ENCODE measurements around the gene NT5C.

NT5C gene

GRCh38 chr17:75088465-75089417 is 42.8 kb downstream of the NT5C start:
- H3K36me3 ChIP-seq (replicated peaks) = 0 out of 2 replicates have a peak, but pooled peaks cover 2% of the 10 kb centered on the region
- in situ Hi-C loops (cut with MboI; ENCODE audit: low sequenced_read_pairs) = no loop called here
- no peak for DNase-seq (ENCODE audit: low spot score in 2 of 2)
- H3K4me3 ChIP-seq = peak overlapping the region; percentile 62
- H3K27me3 ChIP-seq (ENCODE audit: low read depth) = no peaks in the 10 kb centered on the region
- peaks cover 37% of the 10 kb centered on the region for H3K4me1 ChIP-seq
- no peaks in the 10 kb centered on the region for H3K9me3 ChIP-seq

GRCh38 chr17:75087558-75088453 is 43.7 kb downstream of the NT5C start, which contains the start of gene SLC16A5:
SLC16A5 (plus strand) TSS chr17:75087954; CDS start chr17:75093637, 5,683 bp downstream.
- peak; percentile 84 to 95 for DNase-seq (ENCODE audit: low spot score in 2 of 2)
- H3K4me1 ChIP-seq = peaks cover 32% of the 10 kb centered on the region
- in situ Hi-C loops (cut with MboI; ENCODE audit: low sequenced_read_pairs) = no loop called here
- H3K9me3 ChIP-seq = no peaks in the 10 kb centered on the region
- no peaks in the 10 kb centered on the region for H3K27me3 ChIP-seq (ENCODE audit: low read depth)
- peak within 1 kb of the TSS; percentile 62 for H3K4me3 ChIP-seq
- H3K36me3 ChIP-seq (replicated peaks) = 0 out of 2 replicates have a peak, but pooled peaks cover 2% of the 10 kb centered on the region

GRCh38 chr17:75087182-75087557 is 44.4 kb downstream of the NT5C start:
- in situ Hi-C loops (cut with MboI; ENCODE audit: low sequenced_read_pairs) = no loop called here
- Histone ChIP-seq H3K36me3 (replicated peaks) (0 out of 2 replicates have a peak, but pooled peaks cover 2% of the 10 kb centered on the region), H3K9me3 (no peaks in the 10 kb centered on the region), H3K4me3 (peak overlapping the region; percentile 62), H3K4me1 (peaks cover 27% of the 10 kb centered on the region), H3K27me3 (ENCODE audit: low read depth) (no peaks in the 10 kb centered on the region)
- DNase-seq (ENCODE audit: low spot score in 2 of 2) = no peak

- 0 out of 2 replicates have a peak, but pooled peaks cover 2% of the 10 kb centered on the region for H3K36me3 ChIP-seq (replicated peaks)
- DNase-seq (ENCODE audit: low spot score in 2 of 2) = no peak
- H3K4me1 ChIP-seq = peaks cover 24% of the 10 kb centered on the region
- in situ Hi-C loops (cut with MboI; ENCODE audit: low sequenced_read_pairs) = no loop called here
- no peaks in the 10 kb centered on the region for H3K9me3 ChIP-seq
- no peak overlapping the region for H3K4me3 ChIP-seq
- no peaks in the 10 kb centered on the region for H3K27me3 ChIP-seq (ENCODE audit: low read depth)
Observed at GRCh38 chr17:75086496-75087181, 44.9 kb downstream of the NT5C start.

GRCh38 chr17:75084039-75084660 is 47.4 kb downstream of the NT5C start:
- no peaks in the 10 kb centered on the region for H3K9me3 ChIP-seq
- in situ Hi-C loops (cut with MboI; ENCODE audit: low sequenced_read_pairs) = no loop called here
- peaks cover 17% of the 10 kb centered on the region for H3K4me1 ChIP-seq
- no peaks in the 10 kb centered on the region for H3K27me3 ChIP-seq (ENCODE audit: low read depth)
- no peak for DNase-seq (ENCODE audit: low spot score in 2 of 2)
- H3K36me3 ChIP-seq (replicated peaks) = 0 out of 2 replicates have a peak, but pooled peaks cover 2% of the 10 kb centered on the region
- no peak overlapping the region for H3K4me3 ChIP-seq

GRCh38 chr17:75082683-75083082 is 48.9 kb downstream of the NT5C start:
- Histone ChIP-seq H3K9me3 (no peaks in the 10 kb centered on the region), H3K36me3 (replicated peaks) (no peaks in the 10 kb centered on the region), H3K4me1 (peaks cover 5% of the 10 kb centered on the region), H3K4me3 (no peak overlapping the region), H3K27me3 (ENCODE audit: low read depth) (no peaks in the 10 kb centered on the region)
- in situ Hi-C loops (cut with MboI; ENCODE audit: low sequenced_read_pairs) = no loop called here
- no peak for DNase-seq (ENCODE audit: low spot score in 2 of 2)

- no peaks in the 10 kb centered on the region; the same call in 1 of the 2 replicates for H3K4me1 ChIP-seq
- H3K9me3 ChIP-seq = no peaks in the 10 kb centered on the region
- no peak for DNase-seq (ENCODE audit: low spot score in 2 of 2)
- in situ Hi-C loops (cut with MboI; ENCODE audit: low sequenced_read_pairs) = no loop called here
- no peaks in the 10 kb centered on the region for H3K27me3 ChIP-seq (ENCODE audit: low read depth)
- no peak overlapping the region for H3K4me3 ChIP-seq
- no peaks in the 10 kb centered on the region for H3K36me3 ChIP-seq (replicated peaks)
Observed at GRCh38 chr17:75081611-75082540, 49.7 kb downstream of the NT5C start.

Measured in HAP-1 (cell line).